Vagina (tissue), 2 donors: ENCODE measurements around the gene ODF4. TPM values are rescaled to one million over a fixed set of nuclear protein-coding genes. Genes with fewer than 3 reads are reported as not detected.

Experiments
- DNase-seq, 2 donors: peaks; one replicate each; pipeline ENCODE4 v3.0.0-alpha.2; 2017; ENCODE audit errors: extremely low spot score in 2 of 2
- H3K27ac ChIP-seq: fragments of 200-600 bp; sonication (generic); one replicate; pipeline ENCODE4 v1.5.1; 2019
- H3K27me3 ChIP-seq: fragments of 200-600 bp; sonication (generic); one replicate; pipeline ENCODE4 v1.5.1; 2019
- H3K36me3 ChIP-seq, 2 donors: fragments of 200-600 bp; sonication (generic); one replicate each; pipeline ENCODE4 v1.5.1; 2017 to 2019
- H3K4me1 ChIP-seq: fragments of 200-600 bp; sonication (generic); one replicate; pipeline ENCODE4 v1.5.1; 2019
- H3K4me3 ChIP-seq, 2 donors: fragments of 200-600 bp; sonication (generic); 1 replicate in 1 of 2; 2 replicates in 1 of 2; pipeline ENCODE4 v1.5.1; 2016 to 2019
- H3K9me3 ChIP-seq: fragments of 200-600 bp; sonication (generic); one replicate; pipeline ENCODE4 v1.5.1; 2019
- POLR2A ChIP-seq, 2 donors: fragments of 450-650 bp; IDR thresholded peaks; one replicate each; pipeline ENCODE4 v1.6.1; 2017; ENCODE audit warnings: antibody characterized with exemption in 2 of 2, mild to moderate bottlenecking in 2 of 2, moderate library complexity in 2 of 2
- POLR2AphosphoS5 ChIP-seq, 2 donors: sonication (generic); formaldehyde crosslinking; IDR thresholded peaks; one replicate each; pipeline ENCODE4 v1.9.0; 2017; ENCODE audit warnings: antibody characterized with exemption in 2 of 2, mild to moderate bottlenecking in 2 of 2, low read depth in 1 of 2; ENCODE audit not compliant: insufficient read depth in 1 of 2
- intact Hi-C: fragments of 100-400 bp; cut with DNase I; formaldehyde crosslinking; loops from one replicate; pipeline ENCODE4 v1.15.1; 2023
- total RNA-seq: library from RNA; depleted of rRNA; stranded (reverse); fragments of >200 nt; gene quantifications from one replicate; pipeline ENCODE4 v1.2.3, GENCODE V29; 2016
- TF ChIP-seq, protein P1 (sequence below), 3 experiments: fragments of 450-650 bp in 2 of 3; fragments of 200-600 bp in 1 of 3; sonication (generic) in 1 of 3; IDR thresholded peaks; one replicate each; pipeline ENCODE4 v1.5.1; 2017 to 2019; ENCODE audit warnings: antibody characterized with exemption in 3 of 3, mild to moderate bottlenecking in 2 of 3, moderate library complexity in 2 of 3

ODF4 gene
- total RNA-seq, 1 donor from 2014 or later = not detected

DNA sequence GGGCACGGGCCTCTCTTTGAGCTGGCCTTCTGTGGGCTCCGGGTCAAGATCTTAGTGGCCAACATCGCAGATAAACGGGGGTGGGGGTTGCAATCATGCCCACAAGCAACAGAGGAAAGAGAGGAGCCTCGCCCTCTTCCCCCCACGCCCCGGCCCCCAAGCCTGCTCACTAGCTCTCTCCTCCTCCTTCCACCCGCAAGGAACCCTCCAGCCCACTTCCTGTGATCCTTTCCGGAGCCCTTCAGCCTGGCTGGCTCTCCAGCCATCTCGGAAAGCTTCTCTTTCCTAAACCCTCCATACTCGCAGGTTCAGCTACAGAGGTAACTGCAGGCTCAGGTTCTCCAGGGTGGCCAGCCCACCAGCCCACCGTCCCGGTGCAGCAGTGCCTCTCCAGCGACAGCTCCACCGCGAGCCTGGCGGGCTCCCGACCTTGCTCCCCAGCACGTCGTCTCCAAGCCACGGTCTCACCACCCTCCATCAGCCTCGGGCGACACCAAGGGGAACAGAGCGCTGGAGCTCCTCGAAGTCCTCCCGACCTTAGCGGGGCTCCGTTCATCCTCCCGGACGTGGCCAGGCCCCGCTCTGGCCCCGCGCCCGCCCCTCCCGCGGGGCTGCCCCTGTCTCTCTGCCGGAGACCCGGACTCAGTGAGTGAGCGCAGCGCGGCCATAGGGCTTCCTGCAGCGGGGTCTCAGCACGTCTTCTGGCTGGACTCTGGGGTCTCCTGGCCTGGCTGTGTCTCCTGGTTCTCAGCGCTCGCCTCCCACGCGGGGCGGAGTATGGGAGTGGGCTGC lies 12.9 kb upstream of the ODF4 start:
- H3K9me3 ChIP-seq = no peaks in the 10 kb centered on the region
- H3K36me3 ChIP-seq = no peaks in the 10 kb centered on the region
- TF ChIP-seq, protein P1, sequence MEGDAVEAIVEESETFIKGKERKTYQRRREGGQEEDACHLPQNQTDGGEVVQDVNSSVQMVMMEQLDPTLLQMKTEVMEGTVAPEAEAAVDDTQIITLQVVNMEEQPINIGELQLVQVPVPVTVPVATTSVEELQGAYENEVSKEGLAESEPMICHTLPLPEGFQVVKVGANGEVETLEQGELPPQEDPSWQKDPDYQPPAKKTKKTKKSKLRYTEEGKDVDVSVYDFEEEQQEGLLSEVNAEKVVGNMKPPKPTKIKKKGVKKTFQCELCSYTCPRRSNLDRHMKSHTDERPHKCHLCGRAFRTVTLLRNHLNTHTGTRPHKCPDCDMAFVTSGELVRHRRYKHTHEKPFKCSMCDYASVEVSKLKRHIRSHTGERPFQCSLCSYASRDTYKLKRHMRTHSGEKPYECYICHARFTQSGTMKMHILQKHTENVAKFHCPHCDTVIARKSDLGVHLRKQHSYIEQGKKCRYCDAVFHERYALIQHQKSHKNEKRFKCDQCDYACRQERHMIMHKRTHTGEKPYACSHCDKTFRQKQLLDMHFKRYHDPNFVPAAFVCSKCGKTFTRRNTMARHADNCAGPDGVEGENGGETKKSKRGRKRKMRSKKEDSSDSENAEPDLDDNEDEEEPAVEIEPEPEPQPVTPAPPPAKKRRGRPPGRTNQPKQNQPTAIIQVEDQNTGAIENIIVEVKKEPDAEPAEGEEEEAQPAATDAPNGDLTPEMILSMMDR (IDR thresholded peaks at IDR 0.05) = no peak
- TF ChIP-seq POLR2A (IDR thresholded peaks at IDR 0.05) (no peak), POLR2AphosphoS5 (IDR thresholded peaks at IDR 0.05; ENCODE audit: insufficient read depth in 1 of 2, low read depth in 1 of 2) (peak in 1 of 2 donors; percentile 35)
- intact Hi-C loops = no loop called here
- peak overlapping the region; percentile 59 to 72 for H3K4me3 ChIP-seq
- peaks cover 21% of the 10 kb centered on the region for H3K4me1 ChIP-seq
- H3K27me3 ChIP-seq = no peaks in the 10 kb centered on the region
- DNase-seq = no peak
- H3K27ac ChIP-seq = peak overlapping the region; percentile 69

DNA sequence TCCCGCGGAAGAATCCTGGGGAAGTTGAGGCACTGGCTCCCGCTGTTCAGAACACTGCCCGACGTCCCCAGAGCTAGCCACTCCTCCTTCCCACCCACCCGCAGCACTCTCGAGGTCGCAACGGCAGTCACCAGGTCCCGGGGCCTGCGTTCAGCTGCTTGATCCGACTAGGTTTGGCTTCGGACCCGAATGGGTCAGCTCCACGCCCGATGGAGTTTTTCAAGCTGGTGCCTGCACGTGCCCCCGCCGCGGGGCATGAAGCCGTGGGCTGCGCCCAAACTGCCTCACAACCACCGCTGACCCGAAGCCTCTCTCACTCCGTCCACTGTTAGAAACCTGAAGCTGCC lies 12.4 kb upstream of the ODF4 start:
- no peaks in the 10 kb centered on the region for H3K27me3 ChIP-seq
- intact Hi-C loops = no loop called here

DNA sequence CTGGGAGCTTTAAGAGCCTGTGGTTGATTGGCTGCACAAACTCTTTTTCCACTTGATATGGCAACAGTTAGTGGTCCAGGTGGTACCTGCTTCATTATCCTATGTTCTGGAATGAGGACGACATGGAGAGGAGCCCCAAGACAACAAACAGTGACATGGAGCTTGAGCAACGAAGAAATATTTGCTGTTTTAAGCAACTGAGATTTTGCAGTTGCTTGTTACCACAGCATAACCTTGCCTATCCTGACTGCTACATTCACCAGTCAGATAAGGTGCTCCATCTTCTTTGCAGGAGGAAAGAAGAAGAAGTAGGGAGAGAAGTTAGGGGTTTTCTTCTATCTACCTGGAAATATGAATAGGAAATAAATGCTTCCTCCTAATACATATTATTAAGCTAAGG lies 7.5 kb upstream of the ODF4 start:
- Histone ChIP-seq H3K27me3 (no peaks in the 10 kb centered on the region), H3K4me3 (no peak overlapping the region), H3K36me3 (no peaks in the 10 kb centered on the region), H3K4me1 (peaks cover 5% of the 10 kb centered on the region), H3K9me3 (no peaks in the 10 kb centered on the region), H3K27ac (no peak overlapping the region)
- DNase-seq = no peak
- TF ChIP-seq POLR2AphosphoS5 (IDR thresholded peaks at IDR 0.05; ENCODE audit: insufficient read depth in 1 of 2, low read depth in 1 of 2) = no peak
- TF ChIP-seq, protein P1 (IDR thresholded peaks at IDR 0.05) = no peak
- no peak for TF ChIP-seq POLR2A (IDR thresholded peaks at IDR 0.05)
- intact Hi-C loops = no loop called here

More for the DNA sequence above, 12.4 kb upstream of the ODF4 start:
- H3K4me1 ChIP-seq = peaks cover 21% of the 10 kb centered on the region
- peak overlapping the region; percentile 69 for H3K27ac ChIP-seq
- H3K9me3 ChIP-seq = no peaks in the 10 kb centered on the region
- TF ChIP-seq POLR2A (IDR thresholded peaks at IDR 0.05) = no peak
- TF ChIP-seq, protein P1 (IDR thresholded peaks at IDR 0.05) = no peak
- no peak for TF ChIP-seq POLR2AphosphoS5 (IDR thresholded peaks at IDR 0.05; ENCODE audit: insufficient read depth in 1 of 2, low read depth in 1 of 2)
- no peak for DNase-seq
- H3K36me3 ChIP-seq = no peaks in the 10 kb centered on the region
- peak overlapping the region; percentile 59 to 72 for H3K4me3 ChIP-seq

DNA sequence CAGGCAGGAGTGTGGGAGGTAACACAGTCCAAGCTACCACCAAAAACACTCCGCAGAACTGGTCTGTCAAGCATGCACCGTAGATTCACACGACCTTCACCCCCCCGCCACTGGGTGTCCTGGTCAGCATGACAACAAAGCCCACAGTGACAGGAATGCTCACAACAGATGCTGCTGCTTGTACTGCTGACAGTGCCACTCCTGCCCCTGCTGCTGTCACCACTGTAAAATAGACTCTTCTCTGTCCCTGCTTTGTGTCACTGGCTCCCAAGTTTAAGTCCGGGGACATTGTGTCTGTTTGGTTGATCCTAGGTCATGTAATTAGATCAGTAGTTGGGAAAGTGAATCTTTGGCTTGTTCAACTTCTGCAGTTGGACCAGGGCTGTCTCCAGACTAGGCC lies 7.0 kb upstream of the ODF4 start:
- TF ChIP-seq, protein P1 (IDR thresholded peaks at IDR 0.05) = no peak
- TF ChIP-seq POLR2AphosphoS5 (IDR thresholded peaks at IDR 0.05; ENCODE audit: insufficient read depth in 1 of 2, low read depth in 1 of 2) (no peak), POLR2A (IDR thresholded peaks at IDR 0.05) (no peak)
- Histone ChIP-seq H3K27ac (no peak overlapping the region), H3K27me3 (no peaks in the 10 kb centered on the region), H3K4me1 (no peaks in the 10 kb centered on the region), H3K9me3 (no peaks in the 10 kb centered on the region), H3K36me3 (no peaks in the 10 kb centered on the region), H3K4me3 (no peak overlapping the region)
- intact Hi-C loops = no loop called here
- no peak for DNase-seq

DNA sequence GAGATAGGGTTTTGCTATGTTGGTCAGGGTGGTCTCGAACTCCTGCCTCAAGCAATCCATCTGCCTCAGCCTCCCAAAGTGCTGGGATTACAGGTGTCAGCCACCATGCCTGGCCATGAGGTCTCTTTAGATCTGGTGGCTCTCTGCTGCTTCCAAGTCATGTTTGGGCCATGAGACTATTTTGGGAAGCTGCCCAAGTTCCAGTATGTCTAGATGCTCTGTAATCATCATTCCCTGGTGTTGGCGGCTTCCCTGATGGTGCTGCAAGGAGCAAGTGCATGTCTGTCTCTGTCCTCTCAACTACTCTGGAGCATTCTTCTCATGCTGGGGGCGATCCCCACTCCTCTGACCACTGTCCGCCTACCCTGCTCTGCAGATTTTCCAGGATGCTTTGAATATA lies 6.4 kb upstream of the ODF4 start:
- Histone ChIP-seq H3K4me1 (no peaks in the 10 kb centered on the region), H3K27me3 (no peaks in the 10 kb centered on the region), H3K36me3 (no peaks in the 10 kb centered on the region), H3K4me3 (no peak overlapping the region), H3K27ac (no peak overlapping the region), H3K9me3 (no peaks in the 10 kb centered on the region)
- no peak for DNase-seq
- TF ChIP-seq, protein P1 (IDR thresholded peaks at IDR 0.05) = no peak
- no peak for TF ChIP-seq POLR2AphosphoS5 (IDR thresholded peaks at IDR 0.05; ENCODE audit: insufficient read depth in 1 of 2, low read depth in 1 of 2)
- TF ChIP-seq POLR2A (IDR thresholded peaks at IDR 0.05) = no peak
- intact Hi-C loops = no loop called here
